Right renal cortex interstitium (tissue), 3 donors: Measurements from ENCODE around the gene MYOF. TPM values are rescaled to one million over a fixed set of nuclear protein-coding genes. Genes with fewer than 3 reads are reported as not detected.
"Not testable (repeated sequence)": the region's sequence is repeated elsewhere in the genome, so short reads cannot be mapped to it uniquely, and the experiment has no call there.

Experiments
- DNase-seq, 3 donors: peaks; one replicate each; pipeline ENCODE4 v3.0.0-alpha.2; 2013; ENCODE audit warnings: low read depth in 3 of 3, low spot score in 2 of 3
- polyA plus RNA-seq, 3 donors: library from polyadenylated mRNA; unstranded; fragments of 120-200 nt; gene quantifications; one replicate each; pipeline ENCODE4 v1.2.1, GENCODE V29; 2013; ENCODE audit not compliant: insufficient read length in 3 of 3

Gene MYOF
- polyA plus RNA-seq, 3 donors: 29.1 to 32.8 (median 30.5) TPM

GRCh38 chr10:93478873-93479272 is 3.3 kb downstream of the MYOF start:
- no peak for DNase-seq

- DNase-seq: no peak
Observed at GRCh38 chr10:93476756-93477155, 5.4 kb downstream of the MYOF start.

- DNase-seq: no peak
Observed at GRCh38 chr10:93475871-93476270, 6.3 kb downstream of the MYOF start.

- DNase-seq: no peak
Observed at GRCh38 chr10:93475227-93475626, 6.9 kb downstream of the MYOF start.

- DNase-seq: no peak
Observed at GRCh38 chr10:93473804-93474472, 8.2 kb downstream of the MYOF start.

GRCh38 chr10:93473161-93473560 is 9.0 kb downstream of the MYOF start:
- no peak for DNase-seq

- DNase-seq: no peak
Observed at GRCh38 chr10:93471110-93471651, 11.0 kb downstream of the MYOF start.

- no peak for DNase-seq
Observed at GRCh38 chr10:93469454-93469853, 12.7 kb downstream of the MYOF start.

GRCh38 chr10:93468461-93469213 is 13.5 kb downstream of the MYOF start:
- DNase-seq: no peak

- not testable (repeated sequence) for DNase-seq
Observed at GRCh38 chr10:93467635-93468034, 14.5 kb downstream of the MYOF start.

GRCh38 chr10:93465806-93466675 is 16.1 kb downstream of the MYOF start:
- no peak for DNase-seq

- DNase-seq: no peak
Observed at GRCh38 chr10:93464776-93465388, 17.3 kb downstream of the MYOF start.

GRCh38 chr10:93463723-93464476 is 18.2 kb downstream of the MYOF start:
- no peak for DNase-seq

GRCh38 chr10:93462881-93463280 is 19.3 kb downstream of the MYOF start:
- DNase-seq: no peak

- DNase-seq: no peak
Observed at GRCh38 chr10:93462371-93462770, 19.8 kb downstream of the MYOF start.

GRCh38 chr10:93461807-93462178 is 20.3 kb downstream of the MYOF start:
- DNase-seq: no peak

- no peak for DNase-seq
Observed at GRCh38 chr10:93461109-93461806, 20.9 kb downstream of the MYOF start.

GRCh38 chr10:93459466-93459865 is 22.7 kb downstream of the MYOF start:
- no peak for DNase-seq

- DNase-seq: no peak
Observed at GRCh38 chr10:93458821-93459257, 23.3 kb downstream of the MYOF start.
